GM10248 (cell line): ENCODE results near the gene LIMS2.

ENCODE experiments used
- CTCF ChIA-PET: fragments of 300-600 bp; sonication (Branson Sonifier 250); formaldehyde crosslinking; extraction: SDS; loops from one replicate; lab custom pipeline; 2021; ENCODE audit warnings: antibody characterized with exemption; lab: Yijun Ruan, JAX
- POLR2A ChIA-PET: fragments of 350-650 bp; sonication (Branson Sonifier 250); formaldehyde crosslinking; extraction: SDS; loops from one replicate; lab custom pipeline; 2020; ENCODE audit warnings: antibody characterized with exemption; lab: Yijun Ruan, JAX
- DNase-seq: peaks from one replicate; pipeline ENCODE4 v3.0.0; 2012; ENCODE audit errors: extremely low spot score
- CTCF ChIP-seq: IDR thresholded peaks from 2 replicates; pipeline ENCODE4 v1.5.1; 2012; ENCODE audit warnings: mild to moderate bottlenecking, low read depth; ENCODE audit errors: extremely low read depth, missing control alignments, control extremely low read depth

Gene LIMS2

GRCh38 chr2:127633556-127634065, 41.7 kb downstream of the LIMS2 start:
- no peak for DNase-seq
- TF ChIP-seq CTCF = no peak
- ChIA-PET CTCF (no interaction called here), POLR2A (interaction anchor here (0.6 kb wide), 1 partner anchor 243 kb away, joined by 5 read pairs; no protein-coding TSS in a partner anchor)

- no peak for TF ChIP-seq CTCF
- ChIA-PET CTCF (interaction anchor here (2.3 kb wide), 1 partner anchor 17 kb away, joined by 11 read pairs; no protein-coding TSS in a partner anchor), POLR2A (no interaction called here)
These were observed 42.5 kb downstream of the LIMS2 start for GRCh38 chr2:127632592-127633489.

GRCh38 chr2:127631997-127632581, 43.2 kb downstream of the LIMS2 start:
- TF ChIP-seq CTCF = no peak
- ChIA-PET CTCF (interaction anchor here (2.3 kb wide), 1 partner anchor 18 kb away, joined by 11 read pairs; no protein-coding TSS in a partner anchor), POLR2A (no interaction called here)
- no peak for DNase-seq

More at GRCh38 chr2:127632592-127633489, 42.5 kb downstream of the LIMS2 start:
- peak; percentile 75 for DNase-seq

- POLR2A ChIA-PET = no interaction called here
- no peak for TF ChIP-seq CTCF
- DNase-seq = no peak
- CTCF ChIA-PET = interaction anchor here (2.3 kb wide), 1 partner anchor 19 kb away, joined by 11 read pairs; no protein-coding TSS in a partner anchor
These were observed 43.8 kb downstream of the LIMS2 start for GRCh38 chr2:127631541-127631996.

- ChIA-PET POLR2A (no interaction called here), CTCF (interaction anchor here (2.3 kb wide), 1 partner anchor 19 kb away, joined by 11 read pairs; no protein-coding TSS in a partner anchor)
- no peak for TF ChIP-seq CTCF
These were observed 44.3 kb downstream of the LIMS2 start for GRCh38 chr2:127630864-127631540.

More at GRCh38 chr2:127630864-127631540, 44.3 kb downstream of the LIMS2 start:
- no peak for DNase-seq
